Measurements from ENCODE around the gene STK17B.

Gene STK17B

GRCh38 chr2:196183528-196184231, 12.3 kb upstream of the STK17B start:
- peak in 1 of 5 experiments; percentile 81 for DNase-seq

DNA sequence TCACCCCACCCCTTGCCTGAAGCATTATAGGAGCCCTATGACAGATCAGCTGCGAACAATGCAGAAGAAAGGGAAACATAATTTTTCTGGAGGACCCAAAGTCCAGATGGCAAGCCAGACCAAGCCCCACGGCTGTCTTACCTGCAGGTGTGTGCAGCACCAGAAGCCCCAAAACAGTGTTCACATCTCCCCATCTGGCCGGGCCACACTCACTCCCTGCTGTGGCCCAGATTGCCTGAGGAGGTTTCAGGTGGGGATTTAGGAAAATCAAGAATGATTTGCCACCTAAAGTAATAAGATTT, 11.7 kb upstream of the STK17B start:
- peak in 1 of 5 experiments; percentile 48 for DNase-seq

DNA sequence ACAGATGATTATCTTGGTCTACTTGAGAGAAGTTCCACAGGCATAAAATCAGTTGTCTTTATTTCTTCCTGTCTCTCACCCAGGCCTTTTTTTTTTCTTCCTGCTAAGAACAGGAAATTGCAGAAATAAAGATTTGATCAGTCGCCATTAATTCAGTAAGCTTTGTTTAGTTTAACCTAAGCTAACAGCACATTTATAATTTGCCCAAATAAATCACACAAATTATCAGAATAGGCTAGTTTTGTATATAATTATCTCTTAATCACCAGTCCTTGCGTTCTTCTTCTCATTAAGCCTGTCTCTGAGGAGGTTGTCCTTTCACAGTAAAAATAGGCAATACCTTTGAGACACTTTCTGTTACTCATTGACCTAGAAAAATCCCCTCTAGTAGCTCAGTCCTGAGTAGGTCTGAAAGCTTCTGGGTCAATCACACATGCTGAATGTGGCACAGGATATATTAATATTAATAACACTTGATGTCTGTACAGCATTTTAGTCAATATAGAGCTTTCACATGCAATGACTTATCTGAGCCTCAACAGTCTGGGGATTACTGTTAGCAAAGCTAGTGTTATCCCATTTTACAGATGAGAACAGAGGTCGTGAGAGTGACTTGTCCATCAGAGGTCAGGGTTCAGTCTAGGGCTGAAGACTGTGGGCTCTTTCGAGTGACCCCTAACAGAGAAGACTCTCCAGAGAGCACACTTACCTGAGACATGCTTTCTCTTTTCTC, 11.2 kb upstream of the STK17B start:
- peak in 2 of 5 experiments; percentile 63 to 84 for DNase-seq

DNA sequence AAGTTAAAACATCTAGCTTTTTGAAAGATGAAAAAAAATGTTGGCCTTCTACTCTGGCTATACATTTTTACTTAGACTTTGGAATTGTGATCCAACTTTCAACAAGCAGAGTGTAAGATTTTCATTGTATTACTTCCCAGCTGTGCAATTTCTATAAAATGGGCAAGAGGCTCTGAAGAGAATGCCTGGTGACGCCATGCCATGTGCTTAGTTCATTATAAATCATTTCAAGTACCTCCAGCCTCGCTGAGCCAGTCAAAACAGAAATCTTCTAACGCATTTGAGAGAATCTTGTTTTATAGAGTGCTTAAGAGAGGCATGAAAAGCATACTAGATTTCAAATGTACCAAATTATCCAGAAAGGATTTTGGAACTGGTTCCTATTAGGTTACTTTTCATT, 10.1 kb upstream of the STK17B start:
- DNase-seq = no peak

DNA sequence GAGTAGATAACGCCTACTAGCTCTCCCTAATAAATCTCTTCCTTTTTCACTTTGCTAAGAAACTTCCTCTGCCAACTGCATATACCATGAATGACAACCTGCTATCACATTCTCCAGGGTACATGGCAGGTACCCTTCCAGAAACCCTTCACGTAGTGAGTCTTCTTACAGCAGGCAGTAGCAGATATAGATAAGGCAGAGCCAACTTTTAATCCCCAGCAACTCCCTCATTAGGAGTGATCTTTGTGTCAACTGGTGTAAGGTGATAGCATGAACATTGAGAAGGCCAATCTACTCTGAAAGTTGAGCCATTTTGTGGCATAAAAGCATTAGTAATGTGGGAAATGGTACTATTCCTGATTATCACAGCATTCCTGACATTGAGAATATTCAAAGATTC, 5.7 kb upstream of the STK17B start:
- DNase-seq = no peak

GRCh38 chr2:196176142-196176738, 4.9 kb upstream of the STK17B start:
- DNase-seq = peak; percentile 53 to 99 (median 86)

GRCh38 chr2:196174404-196174803, 3.0 kb upstream of the STK17B start:
- DNase-seq = peak in 1 of 5 experiments; percentile 84

DNA sequence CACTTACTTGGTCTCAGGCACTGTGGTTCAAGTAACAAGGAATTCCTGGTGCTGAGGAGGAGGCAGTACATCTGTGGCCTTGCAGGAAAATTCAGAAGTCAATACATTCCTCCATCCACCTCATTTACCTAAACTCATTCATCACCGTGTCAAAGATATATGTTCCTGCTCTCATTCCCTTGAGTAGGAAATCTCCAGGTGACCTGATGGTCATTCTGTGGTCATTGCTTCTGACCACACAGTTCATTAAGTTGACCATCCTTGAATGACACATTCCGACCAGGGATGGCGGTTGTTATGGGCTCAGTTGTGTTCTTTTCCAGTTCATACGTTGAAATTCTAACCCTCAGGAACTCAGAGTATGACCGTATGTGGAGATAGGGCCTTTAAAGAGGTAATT, 2.1 kb upstream of the STK17B start:
- no peak for DNase-seq

DNA sequence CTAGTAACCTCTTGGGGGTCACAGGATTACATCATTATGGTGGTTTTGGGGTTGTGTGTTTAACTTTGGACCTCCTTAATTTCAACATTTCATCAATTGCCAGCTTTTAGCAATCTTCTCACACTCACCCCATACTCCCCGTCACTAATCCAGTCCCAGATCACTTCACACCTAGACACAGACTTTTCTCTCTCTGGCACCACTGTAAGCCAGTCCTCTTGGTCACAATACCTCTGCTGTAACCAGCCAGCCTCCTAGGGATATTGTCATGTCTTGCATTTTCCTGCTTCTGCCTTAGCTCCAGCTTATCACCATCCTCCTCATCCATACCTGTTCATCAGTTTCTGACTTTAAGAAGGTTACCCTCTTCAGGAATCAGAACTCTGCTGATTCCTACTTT, 1.6 kb upstream of the STK17B start:
- no peak for DNase-seq

DNA sequence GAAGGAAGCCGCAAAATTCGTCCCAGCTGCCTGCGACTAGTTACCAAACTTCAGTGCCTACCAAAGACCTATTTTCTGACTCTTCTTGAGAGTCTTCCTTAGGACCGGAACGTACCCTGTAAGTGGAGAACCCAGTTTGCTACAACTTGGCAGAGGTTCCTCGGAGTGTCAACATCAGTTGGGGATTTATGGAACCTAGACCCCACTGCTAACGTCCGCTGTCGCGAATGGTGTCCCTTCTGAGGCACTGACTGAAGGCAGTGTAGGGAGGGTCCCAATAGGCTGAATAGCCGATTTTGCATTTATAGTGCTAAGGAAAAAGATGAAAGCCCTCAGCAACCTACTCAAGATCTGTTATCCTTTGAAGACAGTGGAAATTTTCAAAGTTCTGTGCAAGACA, 568 bp upstream of the STK17B start:
- no peak for DNase-seq

GRCh38 chr2:196170606-196171247, 651 bp downstream of the STK17B start:
- DNase-seq = peak in 3 of 5 experiments; percentile 23 to 72 (median 56)

GRCh38 chr2:196170213-196170605, 1.2 kb downstream of the STK17B start:
- peak in 3 of 5 experiments; percentile 48 to 93 (median 61) for DNase-seq

DNA sequence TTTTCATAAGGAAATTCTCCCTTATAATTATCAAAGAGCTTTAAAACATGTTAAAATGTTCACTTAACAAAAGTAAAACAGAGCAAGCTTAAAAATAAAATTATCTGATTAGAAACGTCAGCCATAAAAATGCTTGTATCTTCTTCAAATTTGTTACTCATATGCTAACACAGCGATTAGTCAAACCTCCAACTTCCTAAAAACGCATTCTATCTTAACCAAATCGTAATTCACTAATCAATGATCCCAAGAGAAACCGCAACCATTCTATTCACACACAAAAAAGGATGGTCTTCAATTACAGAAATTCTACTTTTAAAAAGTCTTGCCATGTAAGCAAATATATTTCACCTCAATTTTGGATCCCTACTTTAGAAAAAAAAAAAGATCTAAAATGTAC, 1.9 kb downstream of the STK17B start:
- DNase-seq = no peak

DNA sequence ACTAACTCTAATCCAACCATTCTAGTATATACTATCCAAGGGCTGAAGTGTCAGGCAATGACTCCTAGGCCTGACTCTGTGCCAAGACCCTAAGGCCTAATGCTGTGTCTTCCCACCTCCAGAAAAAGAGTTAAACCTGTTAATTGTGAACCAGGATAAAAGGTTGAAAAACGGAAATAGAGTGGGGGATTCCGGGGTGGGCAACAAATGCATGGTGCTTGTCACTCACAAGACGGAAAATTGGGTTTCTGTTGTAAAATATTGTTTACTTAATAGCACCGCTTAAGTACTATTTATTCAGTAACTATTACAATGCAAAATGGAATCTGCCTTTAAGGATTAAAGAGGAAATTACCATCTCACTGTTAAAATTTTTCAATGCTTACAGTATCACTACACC, 3.2 kb downstream of the STK17B start:
- no peak for DNase-seq

- DNase-seq = no peak
Measured at GRCh38 chr2:196167666-196168065, 3.7 kb downstream of the STK17B start.

DNA sequence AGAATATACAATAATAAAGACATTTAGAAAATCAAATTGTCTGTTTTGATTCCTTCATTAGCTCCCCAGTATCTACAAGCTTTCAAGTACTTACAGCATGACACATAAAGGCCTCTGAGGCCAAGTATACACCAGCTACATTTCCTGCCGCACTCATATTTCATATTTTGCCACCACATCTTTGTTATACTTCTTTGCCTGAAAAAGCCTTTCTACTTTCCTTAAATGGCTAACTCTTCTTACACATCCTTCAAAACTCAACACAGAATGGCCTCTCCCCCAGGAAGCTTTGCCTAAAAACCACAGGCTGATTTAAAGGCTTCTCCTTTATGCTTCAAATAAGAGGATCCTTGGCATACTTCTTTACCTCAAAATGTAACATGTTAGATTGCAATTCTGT, 4.5 kb downstream of the STK17B start:
- DNase-seq = peak in 2 of 5 experiments; percentile 39 to 83

- DNase-seq = no peak
Measured at GRCh38 chr2:196165016-196165415, 6.4 kb downstream of the STK17B start.

DNA sequence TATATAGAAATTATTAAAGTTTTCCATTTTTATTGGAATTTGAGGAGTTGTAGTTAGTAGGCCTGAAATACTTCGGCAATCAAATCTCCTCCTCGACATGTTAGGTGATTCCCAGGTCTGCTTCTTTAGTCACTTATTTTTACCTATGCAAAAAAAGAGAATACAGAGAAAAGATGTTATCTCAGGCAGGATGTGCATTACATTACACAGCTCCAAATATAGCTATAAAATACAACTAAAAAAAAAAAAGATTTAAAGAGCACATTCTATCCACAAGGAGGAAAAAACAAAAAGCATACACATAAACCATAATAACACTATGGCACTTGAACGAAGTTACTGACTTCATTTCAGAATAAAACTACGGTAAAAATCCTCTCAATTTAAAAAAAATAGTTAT, 8.1 kb downstream of the STK17B start:
- DNase-seq = peak in 1 of 5 experiments; percentile 50

DNA sequence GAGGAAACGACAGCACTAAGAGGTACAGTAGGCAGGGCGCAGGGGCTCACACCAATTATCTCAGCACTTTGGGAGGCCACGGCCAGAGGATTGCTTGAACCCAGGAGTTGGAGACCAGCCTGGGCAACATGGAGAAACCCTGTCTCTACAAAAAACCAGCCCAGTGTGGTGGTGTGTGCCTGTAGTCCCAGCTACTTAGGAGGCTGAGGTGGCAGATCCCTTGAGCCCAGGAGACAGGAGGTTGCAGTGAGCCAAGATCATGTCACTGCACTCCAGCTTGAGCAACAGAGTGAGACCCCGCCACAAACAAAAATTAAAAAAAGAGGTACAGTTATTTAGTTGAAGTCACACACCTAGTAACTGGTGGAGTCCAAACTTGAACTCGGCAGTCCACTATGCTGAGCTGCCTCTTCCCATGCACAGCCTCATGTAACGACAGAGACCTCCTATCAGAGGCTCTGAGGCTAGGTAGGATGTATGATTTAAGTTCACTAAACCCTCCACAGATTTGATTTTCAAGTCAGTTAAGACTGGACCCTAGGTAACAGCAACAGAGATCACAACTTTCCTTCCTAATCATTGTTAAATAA, 8.7 kb downstream of the STK17B start:
- no peak for DNase-seq

DNA sequence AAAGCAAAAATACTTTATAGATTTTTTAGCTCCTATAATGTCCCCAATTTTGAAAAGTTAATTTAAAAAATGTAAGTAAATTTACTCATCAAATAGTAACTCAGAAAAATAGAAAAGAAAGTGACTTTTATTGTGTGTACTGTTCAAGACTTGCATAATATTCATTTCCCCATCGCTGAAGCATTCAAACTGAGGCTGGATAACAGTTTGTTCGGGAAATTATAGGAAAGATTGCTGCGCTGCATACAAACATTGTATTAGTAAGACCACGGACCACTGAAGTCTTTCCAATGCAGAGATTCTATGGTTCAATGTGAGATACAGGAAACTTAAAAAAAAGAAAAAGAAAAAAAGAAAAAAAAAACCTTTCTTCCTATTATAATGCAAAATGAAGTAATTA, 10.4 kb downstream of the STK17B start:
- no peak for DNase-seq

DNA sequence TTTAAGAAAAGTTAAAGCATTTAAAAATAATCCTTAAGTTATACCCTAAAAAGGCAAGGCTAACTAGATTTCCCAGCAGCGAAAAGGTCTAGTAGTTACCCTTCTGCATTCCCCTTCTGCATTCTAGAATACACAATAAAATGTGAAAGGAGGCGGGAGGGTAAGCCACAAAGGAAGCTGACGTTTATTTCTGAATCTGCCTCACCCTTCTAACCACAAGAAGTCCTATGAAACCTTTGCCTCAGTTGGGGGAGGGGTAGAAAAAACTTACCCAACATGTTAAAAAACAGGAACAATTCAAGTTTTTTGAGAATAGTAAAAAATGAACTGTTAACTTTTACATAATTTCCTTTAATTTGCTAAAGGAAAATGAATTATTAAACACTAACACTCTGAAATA, 11.3 kb downstream of the STK17B start:
- DNase-seq = peak in 3 of 5 experiments; percentile 57 to 92 (median 85)

GRCh38 chr2:196159221-196159892, 12.0 kb downstream of the STK17B start:
- DNase-seq = peak in 2 of 5 experiments; percentile 29 to 76

DNA sequence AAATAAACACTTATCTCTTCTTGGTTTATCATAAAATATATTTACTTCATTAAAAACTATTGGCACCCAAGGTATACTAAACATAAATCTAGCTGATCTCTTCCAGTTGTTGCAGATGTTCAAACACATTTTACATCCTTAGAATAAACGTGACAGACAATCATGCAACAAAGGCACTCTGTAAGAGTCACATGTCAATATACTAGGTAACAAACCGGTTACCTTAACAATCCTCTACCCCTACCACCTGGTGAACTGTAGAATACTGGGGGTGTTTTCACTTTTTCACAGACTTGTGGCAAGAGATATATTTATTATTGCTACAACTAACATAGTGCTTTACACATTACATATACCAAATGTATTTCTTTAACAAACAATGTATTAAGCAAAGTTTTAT, 15.8 kb downstream of the STK17B start:
- DNase-seq = no peak

Measured in T-helper 2 cell (primary cell).